ENCODE results near the gene SUCLG2. TPM values are rescaled to one million over a fixed set of nuclear protein-coding genes. Genes with fewer than 3 reads are reported as not detected.
"Not testable (repeated sequence)": the region's sequence is repeated elsewhere in the genome, so short reads cannot be mapped to it uniquely, and the experiment has no call there.

SUCLG2 gene
- total RNA-seq, 1 donor from 2014 or later = 122 TPM

GRCh38 chr3:67578416-67578815 is 76.0 kb downstream of the SUCLG2 start:
- DNase-seq (no peak), ATAC-seq (no peak)
- intact Hi-C loops (cut with micrococcal nuclease) = no loop called here

GRCh38 chr3:67576441-67576840 is 78.0 kb downstream of the SUCLG2 start:
- intact Hi-C loops (cut with micrococcal nuclease) = no loop called here
- ATAC-seq (no peak), DNase-seq (no peak)

- intact Hi-C loops (cut with micrococcal nuclease) = no loop called here
- ATAC-seq (no peak), DNase-seq (no peak)
Observed at GRCh38 chr3:67569324-67569723, 85.1 kb downstream of the SUCLG2 start.

GRCh38 chr3:67567893-67568292 is 86.5 kb downstream of the SUCLG2 start:
- ATAC-seq = no peak
- DNase-seq = no peak
- intact Hi-C loops (cut with micrococcal nuclease) = no loop called here

- intact Hi-C loops (cut with micrococcal nuclease) = no loop called here
- no peak for ATAC-seq
Observed at GRCh38 chr3:67564973-67565372, 89.4 kb downstream of the SUCLG2 start.

GRCh38 chr3:67564008-67564407 is 90.4 kb downstream of the SUCLG2 start:
- ATAC-seq (no peak), DNase-seq (no peak)
- intact Hi-C loops (cut with micrococcal nuclease) = no loop called here

More at GRCh38 chr3:67564973-67565372, 89.4 kb downstream of the SUCLG2 start:
- DNase-seq = no peak

GRCh38 chr3:67561667-67562394 is 92.6 kb downstream of the SUCLG2 start:
- ATAC-seq (no peak), DNase-seq (no peak)
- intact Hi-C loops (cut with micrococcal nuclease) = no loop called here

GRCh38 chr3:67561266-67561665 is 93.1 kb downstream of the SUCLG2 start:
- no peak for ATAC-seq
- intact Hi-C loops (cut with micrococcal nuclease) = no loop called here
- DNase-seq = no peak

- DNase-seq (no peak), ATAC-seq (no peak)
- intact Hi-C loops (cut with micrococcal nuclease) = no loop called here
Observed at GRCh38 chr3:67559029-67559605, 95.3 kb downstream of the SUCLG2 start.

GRCh38 chr3:67558426-67558825 is 96.0 kb downstream of the SUCLG2 start:
- DNase-seq (no peak), ATAC-seq (peak; percentile 50)
- intact Hi-C loops (cut with micrococcal nuclease) = no loop called here

GRCh38 chr3:67557848-67558355 is 96.5 kb downstream of the SUCLG2 start:
- ATAC-seq = no peak
- DNase-seq = no peak
- intact Hi-C loops (cut with micrococcal nuclease) = no loop called here

- intact Hi-C loops (cut with micrococcal nuclease) = no loop called here
- ATAC-seq (no peak), DNase-seq (no peak)
Observed at GRCh38 chr3:67551361-67552016, 102.9 kb downstream of the SUCLG2 start.

- DNase-seq = no peak
- intact Hi-C loops (cut with micrococcal nuclease) = no loop called here
Observed at GRCh38 chr3:67550541-67550940, 103.9 kb downstream of the SUCLG2 start.

GRCh38 chr3:67542502-67543250 is 111.7 kb downstream of the SUCLG2 start:
- ATAC-seq; DNase-seq; intact Hi-C loops (cut with micrococcal nuclease): not testable (repeated sequence)

More at GRCh38 chr3:67550541-67550940, 103.9 kb downstream of the SUCLG2 start:
- ATAC-seq = no peak

- DNase-seq (no peak), ATAC-seq (no peak)
- intact Hi-C loops (cut with micrococcal nuclease) = no loop called here
Observed at GRCh38 chr3:67540198-67540894, 114.1 kb downstream of the SUCLG2 start.

- intact Hi-C loops (cut with micrococcal nuclease); DNase-seq; ATAC-seq: not testable (repeated sequence)
Observed at GRCh38 chr3:67537203-67537602, 117.2 kb downstream of the SUCLG2 start.

GRCh38 chr3:67535006-67535405 is 119.4 kb downstream of the SUCLG2 start:
- DNase-seq = no peak
- intact Hi-C loops (cut with micrococcal nuclease) = no loop called here
- no peak for ATAC-seq

- ATAC-seq (no peak), DNase-seq (no peak)
- intact Hi-C loops (cut with micrococcal nuclease) = no loop called here
Observed at GRCh38 chr3:67534594-67534993, 119.8 kb downstream of the SUCLG2 start.

Measured in left ventricle myocardium superior (tissue), 1 donor.